Dendritic cell treated with granulocyte-macrophage colony-stimulating factor and Interleukin-4, amounts not matched to agents 40 ng/mL and 50 ng/mL, for 4 days (primary cell): Measurements from ENCODE around the gene ARHGAP32.

ENCODE experiments used
- H3K27ac Mint-ChIP-seq: one replicate; pipeline ENCODE4 v1.8.0; 2022; ENCODE audit warnings: mild to moderate bottlenecking, mixed read lengths
- H3K27me3 Mint-ChIP-seq: one replicate; pipeline ENCODE4 v1.8.0; 2022; ENCODE audit warnings: mild to moderate bottlenecking, mixed read lengths
- H3K36me3 Mint-ChIP-seq: one replicate; pipeline ENCODE4 v1.8.0; 2022; ENCODE audit warnings: low read depth, mixed read lengths
- H3K4me1 Mint-ChIP-seq: one replicate; pipeline ENCODE4 v1.8.0; 2022; ENCODE audit warnings: low read depth, mixed read lengths
- H3K4me3 Mint-ChIP-seq: one replicate; pipeline ENCODE4 v1.8.0; 2022; ENCODE audit warnings: mild to moderate bottlenecking, moderate library complexity, mixed read lengths
- H3K9me3 Mint-ChIP-seq: one replicate; pipeline ENCODE4 v1.8.0; 2022; ENCODE audit warnings: mixed read lengths
- intact Hi-C: fragments of 100-400 bp; cut with micrococcal nuclease; formaldehyde crosslinking; loops from one replicate; pipeline ENCODE4 v1.15.0; 2022

ARHGAP32 gene

DNA sequence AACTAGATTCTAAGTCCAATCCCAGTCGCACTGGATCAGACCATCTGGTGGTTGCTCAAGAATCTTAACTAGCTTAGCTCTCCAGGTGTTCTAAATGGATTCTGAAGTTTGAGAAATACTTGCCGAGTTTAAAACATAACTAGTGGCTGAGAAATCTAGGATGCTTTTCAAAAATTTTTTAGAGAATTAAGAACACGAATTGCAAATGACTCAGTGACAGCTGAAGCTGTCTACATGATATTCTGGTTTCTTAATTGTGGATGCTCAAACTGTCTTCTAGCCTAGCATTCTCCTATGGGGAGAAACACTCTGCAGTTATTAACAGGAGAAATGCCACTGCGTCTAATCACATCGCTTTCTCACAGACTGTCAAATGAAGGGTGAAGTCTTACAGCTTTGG, 229.2 kb downstream of the ARHGAP32 start:
- H3K27me3 Mint-ChIP-seq, result no peaks in the 10 kb centered on the region
- no peaks in the 10 kb centered on the region for H3K36me3 Mint-ChIP-seq
- no peak overlapping the region for H3K4me3 Mint-ChIP-seq
- no peaks in the 10 kb centered on the region for H3K4me1 Mint-ChIP-seq
- no peak overlapping the region for H3K27ac Mint-ChIP-seq
- intact Hi-C loops, result no loop called here
- no peaks in the 10 kb centered on the region for H3K9me3 Mint-ChIP-seq

DNA sequence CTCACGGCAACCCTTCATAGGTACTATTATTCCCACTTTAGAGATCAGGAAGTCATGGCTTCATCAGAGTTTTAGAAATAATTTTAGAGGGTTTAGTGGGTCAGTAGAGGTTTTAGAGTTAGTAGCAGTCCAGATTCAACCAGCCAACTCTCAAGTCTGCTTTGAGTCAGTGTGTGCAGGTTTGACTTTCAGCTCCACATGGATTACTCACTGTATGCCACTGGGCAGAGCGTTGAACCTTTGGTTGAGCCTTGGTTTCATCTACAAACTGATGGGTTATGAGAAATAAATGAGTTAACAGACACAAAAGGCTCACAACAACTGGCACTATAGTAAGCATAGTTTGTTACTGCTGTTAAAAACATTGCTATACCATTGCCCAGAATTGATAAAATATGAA, 230.5 kb downstream of the ARHGAP32 start:
- intact Hi-C loops, result no loop called here

DNA sequence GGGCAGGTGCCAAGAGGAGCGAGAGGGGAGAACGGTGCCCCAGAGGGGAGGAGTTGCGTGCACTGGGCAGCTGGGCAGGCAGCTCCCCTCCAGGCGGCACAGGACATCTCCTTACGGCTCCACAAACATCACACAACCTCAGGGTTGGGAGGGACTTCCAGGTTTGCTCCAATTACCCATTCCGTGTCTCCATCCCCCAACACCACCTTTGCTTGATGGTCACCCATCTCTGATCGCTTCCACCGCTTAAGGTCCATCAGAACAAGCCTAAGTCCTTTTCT, 235.0 kb downstream of the ARHGAP32 start:
- no peaks in the 10 kb centered on the region for H3K4me1 Mint-ChIP-seq
- H3K9me3 Mint-ChIP-seq, result no peaks in the 10 kb centered on the region
- peaks cover 5% of the 10 kb centered on the region for H3K27me3 Mint-ChIP-seq
- no peak overlapping the region for H3K27ac Mint-ChIP-seq
- no peaks in the 10 kb centered on the region for H3K36me3 Mint-ChIP-seq
- no peak overlapping the region for H3K4me3 Mint-ChIP-seq
- intact Hi-C loops, result no loop called here

More for the DNA sequence above, 230.5 kb downstream of the ARHGAP32 start:
- Mint-ChIP-seq H3K9me3 (no peaks in the 10 kb centered on the region), H3K36me3 (no peaks in the 10 kb centered on the region), H3K27ac (no peak overlapping the region), H3K27me3 (peaks cover 3% of the 10 kb centered on the region), H3K4me1 (no peaks in the 10 kb centered on the region), H3K4me3 (no peak overlapping the region)

DNA sequence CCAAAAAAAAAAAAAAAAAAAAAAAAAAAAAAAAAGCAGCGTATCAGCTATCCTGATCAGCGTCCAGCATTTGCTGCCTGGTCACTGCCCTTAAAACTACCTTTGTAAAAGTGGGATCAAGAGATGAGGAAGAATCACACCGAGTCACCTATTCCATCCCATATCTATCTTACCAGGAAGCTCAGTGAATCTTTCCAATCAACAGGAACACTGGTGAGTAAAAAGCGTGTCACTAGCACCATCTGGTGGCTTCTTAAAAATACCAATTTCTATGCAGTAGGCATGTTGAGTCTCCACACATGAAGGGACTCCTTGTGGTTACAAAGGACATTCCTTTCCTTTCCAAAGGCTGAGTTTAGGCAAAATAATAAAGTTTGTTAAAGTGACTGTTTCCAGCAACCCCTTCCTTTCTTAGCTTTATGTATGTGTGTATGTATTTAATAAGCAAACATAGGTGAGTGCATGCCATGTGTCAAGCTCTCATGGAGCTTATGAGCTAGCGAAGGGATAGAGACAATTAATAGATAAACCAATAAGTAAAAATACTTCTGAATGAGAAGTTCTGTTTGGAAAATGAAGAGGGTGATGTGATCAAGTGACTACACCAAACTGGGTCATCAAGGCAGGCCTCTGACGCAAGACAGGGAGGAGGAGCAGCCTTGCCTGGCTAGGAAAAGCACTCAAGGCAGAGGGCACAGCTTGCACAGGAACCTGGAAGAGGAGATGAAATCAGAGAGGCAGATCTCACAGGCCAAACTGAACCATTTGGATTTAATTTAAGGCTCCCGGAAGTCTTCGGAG, 235.5 kb downstream of the ARHGAP32 start:
- no peak overlapping the region for H3K4me3 Mint-ChIP-seq
- H3K4me1 Mint-ChIP-seq, result no peaks in the 10 kb centered on the region
- H3K27me3 Mint-ChIP-seq, result peaks cover 5% of the 10 kb centered on the region
- H3K36me3 Mint-ChIP-seq, result no peaks in the 10 kb centered on the region
- H3K9me3 Mint-ChIP-seq, result no peaks in the 10 kb centered on the region
- H3K27ac Mint-ChIP-seq, result no peak overlapping the region
- intact Hi-C loops, result loop anchor here (1.0 kb wide), 1 partner anchor 72 kb away; no protein-coding TSS in a partner anchor

DNA sequence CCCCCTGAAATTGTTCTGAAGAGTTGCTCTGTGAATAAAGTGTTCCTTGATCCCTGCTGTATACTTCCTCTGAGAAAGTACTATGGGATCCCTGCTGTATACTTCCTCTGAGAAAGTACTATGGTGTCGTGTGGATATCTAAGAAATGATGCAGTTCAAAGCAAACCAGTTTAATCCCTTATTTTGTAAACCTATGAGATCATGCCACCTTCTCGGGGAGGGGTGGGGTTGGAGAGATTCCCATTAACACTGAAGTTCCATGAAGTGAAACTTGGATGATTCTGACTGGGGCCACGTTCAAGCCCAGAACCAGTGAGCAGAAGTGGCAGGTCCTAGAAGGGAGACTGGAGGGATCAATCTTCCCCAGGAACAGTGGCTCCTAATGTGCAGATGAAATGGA, 236.5 kb downstream of the ARHGAP32 start:
- Mint-ChIP-seq H3K4me1 (no peaks in the 10 kb centered on the region), H3K36me3 (no peaks in the 10 kb centered on the region), H3K4me3 (no peak overlapping the region), H3K27me3 (peaks cover 5% of the 10 kb centered on the region), H3K9me3 (no peaks in the 10 kb centered on the region), H3K27ac (no peak overlapping the region)
- intact Hi-C loops, result loop anchor here (1.0 kb wide), 1 partner anchor 71 kb away; no protein-coding TSS in a partner anchor

DNA sequence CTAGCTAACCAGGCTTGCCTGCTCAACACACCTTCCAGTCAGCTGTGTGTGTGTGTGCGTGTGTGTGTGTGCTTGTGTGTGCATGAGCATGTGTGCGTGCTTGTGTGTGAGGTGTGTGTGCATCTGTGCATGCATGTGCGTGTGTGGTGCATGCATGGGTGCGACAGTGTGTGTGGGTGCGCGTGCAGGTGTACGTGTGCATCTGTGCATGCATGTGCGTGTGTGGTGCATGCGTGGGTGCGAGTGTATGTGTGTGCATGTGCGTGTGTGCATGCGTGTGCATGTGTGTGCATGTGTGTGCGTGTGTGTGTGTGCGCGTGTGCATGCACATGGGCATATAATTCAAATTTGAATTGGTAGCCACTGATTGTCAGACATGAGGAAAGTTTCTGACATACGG, 239.0 kb downstream of the ARHGAP32 start:
- intact Hi-C loops, result no loop called here
- Mint-ChIP-seq H3K9me3 (no peaks in the 10 kb centered on the region), H3K27ac (no peak overlapping the region), H3K4me1 (no peaks in the 10 kb centered on the region), H3K36me3 (no peaks in the 10 kb centered on the region), H3K4me3 (no peak overlapping the region), H3K27me3 (peaks cover 5% of the 10 kb centered on the region)

DNA sequence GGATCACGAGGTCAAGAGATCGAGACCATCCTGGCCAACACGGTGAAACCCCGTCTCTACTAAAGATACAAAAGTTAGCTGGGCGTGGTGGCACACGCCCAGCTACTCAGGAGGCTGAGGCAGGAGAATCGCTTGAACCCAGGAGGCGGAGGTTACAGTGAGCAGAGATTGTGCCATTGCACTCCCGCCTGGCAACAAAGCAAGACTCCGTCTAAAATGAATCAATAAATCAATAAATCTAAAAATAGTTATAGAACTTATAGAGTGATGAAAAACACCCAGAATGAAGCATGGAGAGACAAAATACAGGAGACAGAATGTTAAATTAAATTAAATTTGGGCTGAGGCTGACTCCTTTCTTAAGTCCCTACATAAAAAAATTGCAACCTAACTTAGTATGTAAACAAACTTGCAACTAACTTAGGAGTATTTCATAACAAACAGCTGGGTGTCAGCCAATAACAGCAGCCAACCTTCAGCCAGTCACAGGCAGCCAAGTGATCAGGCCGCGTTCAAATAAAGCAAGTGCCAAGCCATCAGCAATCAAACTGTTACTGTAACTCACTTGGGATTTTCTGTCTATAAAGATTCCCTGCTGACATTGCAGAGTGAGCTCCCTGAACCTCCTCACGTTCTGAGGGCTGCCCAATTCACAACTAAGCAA, 242.2 kb downstream of the ARHGAP32 start:
- H3K27ac Mint-ChIP-seq, result no peak overlapping the region
- H3K36me3 Mint-ChIP-seq, result no peaks in the 10 kb centered on the region
- H3K4me3 Mint-ChIP-seq, result no peak overlapping the region
- H3K9me3 Mint-ChIP-seq, result no peaks in the 10 kb centered on the region
- H3K4me1 Mint-ChIP-seq, result no peaks in the 10 kb centered on the region
- H3K27me3 Mint-ChIP-seq, result peaks cover 3% of the 10 kb centered on the region
- intact Hi-C loops, result loop anchor here (2.0 kb wide), 1 partner anchor 63 kb away; no protein-coding TSS in a partner anchor

DNA sequence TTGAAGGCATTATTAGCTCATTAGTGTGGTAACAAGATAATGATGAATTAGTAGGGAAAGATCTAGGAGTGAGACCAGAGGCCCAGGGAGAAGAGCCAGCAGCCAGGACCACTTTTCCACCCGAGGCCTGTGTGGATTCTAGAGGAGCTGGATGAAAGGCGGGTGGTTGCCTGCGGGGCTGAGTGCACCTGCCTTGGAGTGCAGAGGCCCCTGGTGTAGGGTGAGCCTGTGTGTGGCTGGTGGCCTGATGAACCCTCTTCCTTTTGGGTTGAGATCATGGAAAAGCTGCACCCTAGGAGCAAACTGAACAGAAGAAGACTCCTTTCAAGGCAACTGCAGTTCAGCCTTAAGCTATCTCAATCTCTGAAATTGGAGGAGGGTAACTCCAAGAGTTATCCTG, 243.5 kb downstream of the ARHGAP32 start:
- intact Hi-C loops, result loop anchor here (2.0 kb wide), 1 partner anchor 62 kb away; no protein-coding TSS in a partner anchor
- Mint-ChIP-seq H3K4me3 (no peak overlapping the region), H3K27me3 (no peaks in the 10 kb centered on the region), H3K27ac (no peak overlapping the region), H3K9me3 (no peaks in the 10 kb centered on the region), H3K4me1 (no peaks in the 10 kb centered on the region), H3K36me3 (no peaks in the 10 kb centered on the region)

DNA sequence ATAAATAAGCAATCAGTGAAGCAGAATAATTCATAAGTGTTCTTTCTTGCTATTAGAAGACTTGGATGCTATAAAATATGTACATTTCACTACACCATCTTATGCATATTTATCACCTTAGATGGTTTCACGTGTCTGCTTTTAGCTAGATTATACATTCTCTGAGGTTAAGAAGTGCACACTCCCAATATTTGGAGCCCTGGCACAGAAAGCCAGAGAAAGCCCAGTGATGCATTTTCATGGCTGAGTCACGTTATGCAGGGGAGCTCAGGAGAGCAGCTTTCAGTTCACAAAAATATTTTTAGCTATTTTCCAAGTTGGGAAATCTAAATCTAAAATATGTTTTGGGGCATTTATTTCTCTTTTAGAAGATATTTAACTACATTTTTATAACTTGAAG, 244.4 kb downstream of the ARHGAP32 start:
- H3K4me1 Mint-ChIP-seq, result no peaks in the 10 kb centered on the region
- intact Hi-C loops, result loop anchor here (2.0 kb wide), 1 partner anchor 61 kb away; no protein-coding TSS in a partner anchor
- no peaks in the 10 kb centered on the region for H3K27me3 Mint-ChIP-seq
- H3K9me3 Mint-ChIP-seq, result no peaks in the 10 kb centered on the region
- no peaks in the 10 kb centered on the region for H3K36me3 Mint-ChIP-seq
- no peak overlapping the region for H3K27ac Mint-ChIP-seq
- no peak overlapping the region for H3K4me3 Mint-ChIP-seq

DNA sequence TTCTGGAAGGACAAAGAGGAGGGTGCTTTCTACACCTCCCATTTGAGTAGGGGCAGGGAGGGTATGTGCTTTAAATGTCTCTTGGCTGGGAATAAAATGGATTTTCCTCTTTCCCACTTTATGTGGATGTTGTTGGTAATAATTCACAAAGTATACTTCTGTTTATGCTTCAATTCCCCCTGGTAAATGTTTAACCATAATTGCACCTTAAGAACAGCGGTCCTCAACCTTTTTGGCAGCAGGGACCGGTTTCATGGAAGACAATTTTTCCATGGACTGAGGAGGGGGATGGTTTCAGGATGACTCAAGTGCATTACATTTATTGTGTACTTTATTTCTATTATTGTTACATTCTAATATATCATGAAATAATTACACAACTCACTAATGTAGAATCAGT, 245.5 kb downstream of the ARHGAP32 start:
- Mint-ChIP-seq H3K9me3 (no peaks in the 10 kb centered on the region), H3K27me3 (no peaks in the 10 kb centered on the region), H3K27ac (no peak overlapping the region), H3K36me3 (no peaks in the 10 kb centered on the region), H3K4me1 (peaks cover under 1% of the 10 kb centered on the region), H3K4me3 (no peak overlapping the region)
- intact Hi-C loops, result no loop called here

DNA sequence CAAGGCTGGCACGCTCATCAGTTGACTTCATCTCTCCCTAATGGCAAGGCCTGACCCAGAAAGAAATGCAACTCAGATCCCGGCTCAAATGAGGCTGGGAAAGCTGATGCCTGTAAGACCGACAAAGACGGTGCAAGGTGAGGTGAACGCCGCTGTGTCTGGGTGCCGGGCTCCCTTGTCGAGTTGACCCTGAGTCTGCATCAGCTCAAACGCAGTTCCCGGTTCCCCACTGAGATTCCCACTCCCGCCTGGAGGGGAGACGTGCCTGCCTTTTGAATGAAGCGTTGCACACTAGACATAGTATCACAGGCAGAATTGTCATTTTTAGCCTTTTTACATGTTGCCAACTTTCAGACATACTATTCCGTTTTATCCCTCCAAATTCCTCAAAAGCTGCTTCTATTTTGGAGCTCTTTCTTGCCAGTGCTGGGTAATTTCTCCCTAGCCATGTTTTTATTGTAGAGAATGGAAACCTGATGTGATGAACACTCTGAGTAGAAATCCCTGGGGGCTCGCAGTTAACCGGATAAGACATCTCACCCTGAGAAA, 248.6 kb downstream of the ARHGAP32 start:
- no peaks in the 10 kb centered on the region for H3K27me3 Mint-ChIP-seq
- H3K4me1 Mint-ChIP-seq, result peaks cover 14% of the 10 kb centered on the region
- H3K36me3 Mint-ChIP-seq, result no peaks in the 10 kb centered on the region
- H3K9me3 Mint-ChIP-seq, result no peaks in the 10 kb centered on the region
- peak overlapping the region; percentile 15 for H3K27ac Mint-ChIP-seq
- intact Hi-C loops, result no loop called here
- no peak overlapping the region for H3K4me3 Mint-ChIP-seq

DNA sequence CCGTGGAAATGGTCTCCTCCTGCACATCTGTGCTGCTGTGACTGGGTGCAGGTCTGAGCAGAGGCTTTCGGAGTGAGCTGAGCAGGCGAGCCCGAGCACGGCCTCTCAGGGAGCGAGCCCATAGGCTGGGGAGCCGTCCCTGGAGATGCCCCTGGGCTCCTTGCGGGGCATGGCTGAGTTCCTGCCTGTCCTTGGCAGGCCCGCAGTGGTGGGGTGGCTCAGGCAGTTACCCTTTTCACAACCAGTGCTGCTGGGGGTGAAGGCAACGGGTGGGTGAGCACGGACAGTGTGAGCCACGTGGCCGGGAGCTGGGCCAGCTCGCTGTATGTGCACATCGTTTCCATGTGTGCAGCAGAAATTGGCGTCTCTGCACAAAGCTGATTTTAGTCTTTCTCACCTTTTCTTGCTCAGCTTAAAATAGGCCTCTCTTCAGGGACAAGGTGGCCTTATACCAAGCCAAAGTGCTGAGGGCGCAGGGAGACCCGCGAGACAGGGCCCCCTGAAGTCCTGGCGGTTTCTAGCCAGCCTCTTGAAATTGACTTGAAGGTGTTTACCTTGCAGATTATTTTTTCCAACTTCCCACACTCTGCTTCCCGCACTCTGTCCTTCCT, 249.2 kb downstream of the ARHGAP32 start, which contains the start of gene TP53AIP1:
TP53AIP1 (minus strand) TSS at position 55 of the 611 bp plus-strand sequence. CDS start 5,053 bp downstream, outside the sequence.
- peaks cover 14% of the 10 kb centered on the region for H3K4me1 Mint-ChIP-seq
- peak within 1 kb of the TSS; percentile 15 for H3K27ac Mint-ChIP-seq
- no peaks in the 10 kb centered on the region for H3K36me3 Mint-ChIP-seq
- no peaks in the 10 kb centered on the region for H3K27me3 Mint-ChIP-seq
- intact Hi-C loops, result no loop called here
- H3K9me3 Mint-ChIP-seq, result no peaks in the 10 kb centered on the region
- no peak within 1 kb of the TSS for H3K4me3 Mint-ChIP-seq

DNA sequence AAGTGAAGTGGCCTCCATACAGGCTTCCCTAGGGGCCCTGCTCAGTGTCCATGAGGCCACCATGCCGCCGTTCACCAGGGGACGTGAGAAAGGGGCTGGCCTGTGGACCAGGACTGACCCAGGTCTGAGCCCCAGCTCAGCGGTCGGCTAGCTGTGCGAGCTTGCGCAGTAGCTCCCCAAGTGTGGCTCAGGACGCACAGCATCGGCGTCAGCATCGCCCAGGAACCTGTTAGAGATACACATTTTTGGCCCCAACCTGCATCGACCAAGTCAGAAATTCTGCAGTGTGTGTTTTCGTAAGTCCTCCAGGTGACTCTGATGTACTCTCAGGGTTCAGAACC, 249.9 kb downstream of the ARHGAP32 start:
- Mint-ChIP-seq H3K36me3 (no peaks in the 10 kb centered on the region), H3K27ac (no peak overlapping the region), H3K9me3 (no peaks in the 10 kb centered on the region), H3K4me1 (peaks cover 14% of the 10 kb centered on the region), H3K27me3 (no peaks in the 10 kb centered on the region), H3K4me3 (no peak overlapping the region)
- intact Hi-C loops, result no loop called here
